ENCODE measurements around the gene STAU1.

GRCh38 chr20:49096203-49096730 is 91.9 kb downstream of the STAU1 start:
- TF ChIP-seq CTCF (IDR thresholded peaks at IDR 0.05) (no peak), ZFX (IDR thresholded peaks at IDR 0.05; ENCODE audit: borderline replicate concordance) (no peak)

All from 22Rv1 (cell line).